Mesothelial cell of epicardium (in vitro differentiated cells): ENCODE data around the gene CIZ1. TPM values are rescaled to one million over a fixed set of nuclear protein-coding genes. Genes with fewer than 3 reads are reported as not detected.

Experiments used
- DNase-seq, 2 experiments: peaks; one replicate each; pipeline ENCODE4 v3.0.0; 2021; ENCODE audit warnings: low spot score in 2 of 2; ENCODE audit not compliant: unreplicated experiment in 2 of 2
- H3K27ac Mint-ChIP-seq: 2 replicates; pipeline ENCODE4 v1.8.0; 2021; ENCODE audit warnings: mixed read lengths
- H3K27me3 Mint-ChIP-seq: 2 replicates; pipeline ENCODE4 v1.8.0; 2021; ENCODE audit warnings: low read depth, mixed read lengths
- H3K36me3 Mint-ChIP-seq: 2 replicates; pipeline ENCODE4 v1.8.0; 2021; ENCODE audit warnings: mixed read lengths
- H3K4me1 Mint-ChIP-seq: 2 replicates; pipeline ENCODE4 v1.8.0; 2021; ENCODE audit warnings: mixed read lengths
- H3K4me3 Mint-ChIP-seq: 2 replicates; pipeline ENCODE4 v1.8.0; 2021; ENCODE audit warnings: mild to moderate bottlenecking, moderate library complexity, mixed read lengths
- H3K9me3 Mint-ChIP-seq: 2 replicates; pipeline ENCODE4 v1.8.0; 2021; ENCODE audit warnings: mixed read lengths
- total RNA-seq: library from RNA; stranded (reverse); gene quantifications from 3 replicates; pipeline ENCODE4 v1.2.1, GENCODE V29; 2021
- TF ChIP-seq, protein P1 (sequence below): fragments of 200-600 bp; sonication (generic); IDR thresholded peaks from one replicate; pipeline ENCODE4 v1.5.0; 2021; ENCODE audit warnings: antibody characterized with exemption; ENCODE audit not compliant: unreplicated experiment

Gene CIZ1
- total RNA-seq, 1 donor from 2014 or later = 152 TPM

DNA sequence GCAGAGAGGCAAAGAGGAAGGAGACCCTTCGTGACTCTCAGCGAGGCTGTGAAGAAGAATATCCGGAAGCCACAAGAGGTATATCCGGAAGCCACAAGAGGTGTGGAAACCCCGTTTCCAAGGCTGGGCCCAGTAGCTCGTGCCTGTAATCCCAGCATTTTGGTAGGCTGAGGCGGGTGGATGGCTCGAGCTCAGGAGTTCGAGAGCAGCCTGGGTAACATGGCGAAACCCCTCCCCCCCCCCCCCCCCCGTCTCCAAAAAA is 31.9 kb downstream of the CIZ1 start:
- H3K4me3 Mint-ChIP-seq = peak overlapping the region; percentile 66
- H3K27ac Mint-ChIP-seq = peak overlapping the region; percentile 76

DNA sequence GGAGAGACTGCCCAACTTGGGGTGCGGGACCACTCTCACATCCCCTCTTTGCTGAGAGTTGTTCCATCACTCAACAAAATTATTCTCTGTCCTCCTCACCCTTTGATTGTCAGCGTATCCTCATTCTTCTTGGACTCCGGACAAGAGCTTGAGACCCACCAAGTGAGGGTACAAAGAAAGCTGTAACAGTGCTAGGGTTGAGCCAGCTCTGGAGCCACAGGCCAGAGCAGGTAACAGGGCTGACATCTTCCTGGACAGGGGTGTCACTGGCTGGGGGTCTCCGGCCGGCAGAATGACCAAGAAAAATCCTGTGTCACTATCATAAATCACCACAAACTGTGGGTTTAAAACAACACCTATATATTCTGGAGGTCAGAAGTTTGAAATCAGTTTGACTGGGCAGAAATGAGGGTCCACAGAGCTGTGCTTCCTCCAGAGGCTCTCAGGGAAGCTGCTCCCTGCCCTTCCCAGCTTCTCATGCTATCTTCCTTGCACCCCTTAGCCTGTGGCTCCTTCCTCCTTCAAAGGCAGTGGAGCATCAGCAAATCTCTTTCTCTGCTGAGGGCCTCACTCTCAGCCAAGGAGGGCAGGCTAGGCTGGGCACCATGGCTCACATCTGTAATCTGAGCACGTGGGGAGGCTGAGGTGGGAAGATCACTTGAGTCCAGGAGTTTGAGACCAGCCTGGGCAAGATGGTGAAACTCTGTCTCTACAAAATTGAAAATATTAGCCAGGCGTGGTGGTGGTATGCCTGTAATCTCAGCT is 35.5 kb downstream of the CIZ1 start:
- H3K27ac Mint-ChIP-seq = peak overlapping the region; percentile 12
- peaks cover 2% of the 10 kb centered on the region for H3K4me1 Mint-ChIP-seq
- H3K27me3 Mint-ChIP-seq = no peaks in the 10 kb centered on the region
- DNase-seq = no peak
- no peaks in the 10 kb centered on the region for H3K9me3 Mint-ChIP-seq
- TF ChIP-seq, protein P1, sequence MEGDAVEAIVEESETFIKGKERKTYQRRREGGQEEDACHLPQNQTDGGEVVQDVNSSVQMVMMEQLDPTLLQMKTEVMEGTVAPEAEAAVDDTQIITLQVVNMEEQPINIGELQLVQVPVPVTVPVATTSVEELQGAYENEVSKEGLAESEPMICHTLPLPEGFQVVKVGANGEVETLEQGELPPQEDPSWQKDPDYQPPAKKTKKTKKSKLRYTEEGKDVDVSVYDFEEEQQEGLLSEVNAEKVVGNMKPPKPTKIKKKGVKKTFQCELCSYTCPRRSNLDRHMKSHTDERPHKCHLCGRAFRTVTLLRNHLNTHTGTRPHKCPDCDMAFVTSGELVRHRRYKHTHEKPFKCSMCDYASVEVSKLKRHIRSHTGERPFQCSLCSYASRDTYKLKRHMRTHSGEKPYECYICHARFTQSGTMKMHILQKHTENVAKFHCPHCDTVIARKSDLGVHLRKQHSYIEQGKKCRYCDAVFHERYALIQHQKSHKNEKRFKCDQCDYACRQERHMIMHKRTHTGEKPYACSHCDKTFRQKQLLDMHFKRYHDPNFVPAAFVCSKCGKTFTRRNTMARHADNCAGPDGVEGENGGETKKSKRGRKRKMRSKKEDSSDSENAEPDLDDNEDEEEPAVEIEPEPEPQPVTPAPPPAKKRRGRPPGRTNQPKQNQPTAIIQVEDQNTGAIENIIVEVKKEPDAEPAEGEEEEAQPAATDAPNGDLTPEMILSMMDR = no peak
- no peaks in the 10 kb centered on the region for H3K36me3 Mint-ChIP-seq
- no peak overlapping the region for H3K4me3 Mint-ChIP-seq

More for the DNA sequence above, 31.9 kb downstream of the CIZ1 start:
- TF ChIP-seq, protein P1 = no peak
- DNase-seq = no peak
- H3K36me3 Mint-ChIP-seq = peaks cover 13% of the 10 kb centered on the region
- peaks cover 4% of the 10 kb centered on the region for H3K4me1 Mint-ChIP-seq
- H3K9me3 Mint-ChIP-seq = no peaks in the 10 kb centered on the region
- H3K27me3 Mint-ChIP-seq = no peaks in the 10 kb centered on the region

DNA sequence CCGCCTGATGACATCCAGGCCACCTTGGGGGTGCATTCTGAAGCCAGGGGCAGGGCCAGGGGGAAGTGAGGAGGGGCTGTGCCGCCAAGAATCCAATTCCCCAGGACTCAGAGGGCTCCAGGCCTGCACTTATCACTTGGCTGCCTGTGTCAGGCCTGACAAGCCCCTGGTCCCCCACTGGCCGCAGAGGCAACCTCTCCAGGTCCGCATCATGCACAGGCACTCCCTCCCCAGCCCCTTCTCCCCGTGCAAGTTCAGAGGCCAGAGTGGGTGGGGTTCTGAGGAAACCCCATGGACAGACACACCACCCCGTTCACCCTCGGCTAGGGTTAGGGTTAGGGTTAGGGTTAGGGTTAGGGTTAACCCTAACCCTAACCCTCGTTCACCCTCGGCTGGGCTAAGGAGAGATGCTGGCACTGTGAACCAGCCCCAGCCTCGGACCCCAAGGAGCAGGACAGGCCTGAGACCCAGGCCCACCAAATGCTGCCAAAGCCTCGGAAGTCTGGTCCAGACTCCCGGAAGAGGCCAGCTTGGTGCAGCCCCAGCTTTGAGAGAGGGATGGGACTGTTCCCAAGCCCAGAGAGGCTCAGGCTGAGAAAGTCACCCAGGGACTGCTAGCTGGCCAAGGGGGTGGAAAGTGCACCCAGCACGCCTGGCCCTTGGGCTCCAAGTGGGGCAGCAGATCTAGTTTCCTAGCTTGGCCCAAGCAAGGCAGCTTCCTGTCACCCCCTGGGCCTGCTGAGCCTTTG is 37.3 kb downstream of the CIZ1 start:
- H3K9me3 Mint-ChIP-seq = no peaks in the 10 kb centered on the region
- no peak overlapping the region for H3K27ac Mint-ChIP-seq
- no peak for DNase-seq
- H3K36me3 Mint-ChIP-seq = no peaks in the 10 kb centered on the region
- H3K4me1 Mint-ChIP-seq = peaks cover 14% of the 10 kb centered on the region
- TF ChIP-seq, protein P1 = no peak
- no peaks in the 10 kb centered on the region for H3K27me3 Mint-ChIP-seq
- no peak overlapping the region for H3K4me3 Mint-ChIP-seq

DNA sequence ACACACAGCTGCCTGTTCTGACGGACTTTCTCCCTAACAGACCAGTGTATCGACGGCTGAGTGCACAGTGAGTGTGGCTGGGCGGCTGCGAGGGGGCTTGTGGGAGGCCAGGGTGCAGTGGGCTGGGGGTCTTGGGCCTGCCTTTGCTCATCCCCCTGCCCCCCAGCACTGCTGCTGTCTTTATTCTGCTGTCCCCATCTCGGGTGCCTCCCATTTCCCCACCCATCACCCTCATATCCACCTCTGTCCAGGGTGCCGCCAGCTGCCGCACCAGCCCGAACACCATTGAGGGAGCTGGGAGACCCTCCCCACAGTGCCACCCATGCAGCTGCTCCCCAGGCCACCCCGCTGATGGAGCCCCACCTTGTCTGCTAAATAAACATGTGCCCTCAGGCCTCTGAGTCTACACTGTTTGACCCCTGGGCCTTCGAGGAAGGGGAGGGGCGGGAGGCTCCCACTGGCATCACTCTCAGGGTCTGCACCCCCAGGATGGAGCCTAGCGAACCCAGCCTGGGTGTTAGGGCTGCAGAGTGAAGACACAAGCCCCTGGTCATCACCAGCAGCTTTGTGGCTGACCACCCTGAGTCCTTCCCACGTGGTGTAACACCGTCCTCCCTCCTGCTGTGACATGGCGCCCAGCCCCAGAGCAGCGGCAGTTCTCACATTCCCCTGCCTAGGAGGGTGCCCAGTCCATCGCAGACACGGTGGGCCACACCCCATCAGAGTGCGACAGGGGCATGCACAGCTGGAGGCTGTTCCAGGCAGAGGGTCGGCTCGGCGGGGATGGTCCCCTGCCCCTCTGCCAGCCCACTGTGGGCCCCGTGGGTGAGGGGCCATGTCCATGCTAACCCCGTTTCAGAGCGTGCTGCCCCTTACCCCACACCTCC is 38.1 kb downstream of the CIZ1 start:
- H3K4me3 Mint-ChIP-seq = no peak overlapping the region
- no peaks in the 10 kb centered on the region for H3K27me3 Mint-ChIP-seq
- H3K27ac Mint-ChIP-seq = no peak overlapping the region
- no peak for DNase-seq
- TF ChIP-seq, protein P1 = no peak
- H3K9me3 Mint-ChIP-seq = no peaks in the 10 kb centered on the region
- H3K4me1 Mint-ChIP-seq = peaks cover 19% of the 10 kb centered on the region
- no peaks in the 10 kb centered on the region for H3K36me3 Mint-ChIP-seq

DNA sequence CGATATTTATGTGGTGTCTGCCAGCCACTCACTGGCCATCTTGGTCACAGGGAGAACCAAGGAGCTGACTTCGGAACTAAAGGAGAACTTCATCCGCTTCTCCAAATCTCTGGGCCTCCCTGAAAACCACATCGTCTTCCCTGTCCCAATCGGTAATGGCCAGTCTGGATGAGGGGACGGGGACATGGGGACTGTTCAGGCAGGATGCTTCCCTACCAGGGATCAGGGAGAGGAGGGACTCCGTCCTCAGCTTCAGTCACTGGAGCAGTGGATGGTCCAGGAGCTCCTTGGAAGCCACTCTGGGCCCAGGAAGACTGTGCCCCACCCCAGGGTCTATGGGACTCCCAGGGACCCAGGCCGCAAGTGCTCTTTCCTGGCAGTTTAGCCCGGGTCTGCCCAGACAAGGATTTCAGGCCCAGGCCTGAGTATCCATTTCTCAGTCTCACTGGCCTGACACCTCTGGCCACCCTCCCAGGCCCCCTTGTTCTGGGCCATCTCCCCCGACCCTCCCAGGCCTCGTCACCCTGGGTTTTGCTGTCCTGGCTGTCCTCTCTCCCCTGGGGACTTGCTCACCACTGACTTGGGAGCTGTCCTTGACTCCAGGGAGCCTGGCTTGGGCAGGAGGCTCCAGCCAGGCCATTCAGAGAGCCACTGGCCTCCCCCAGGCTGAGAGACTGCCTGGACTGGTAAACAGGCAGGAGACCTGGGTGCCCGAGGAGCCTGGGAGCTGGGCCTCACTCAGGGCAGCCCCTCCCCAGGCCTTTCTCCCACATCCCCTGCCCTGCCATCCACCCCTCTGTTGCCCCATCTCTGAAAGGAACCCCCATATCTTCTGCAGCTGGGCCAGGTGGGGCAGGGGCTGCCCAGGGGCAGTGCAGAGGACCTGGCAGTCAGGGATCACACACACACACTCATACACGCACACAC is 39.0 kb downstream of the CIZ1 start:
- DNase-seq = no peak
- H3K27ac Mint-ChIP-seq = no peak overlapping the region
- H3K9me3 Mint-ChIP-seq = no peaks in the 10 kb centered on the region
- H3K36me3 Mint-ChIP-seq = no peaks in the 10 kb centered on the region
- TF ChIP-seq, protein P1 = no peak
- peaks cover 19% of the 10 kb centered on the region for H3K4me1 Mint-ChIP-seq
- no peaks in the 10 kb centered on the region for H3K27me3 Mint-ChIP-seq
- H3K4me3 Mint-ChIP-seq = no peak overlapping the region
